GM10266 (cell line): ENCODE data around the gene PSMD6.

Experiments used
- DNase-seq: peaks from one replicate; pipeline ENCODE4 v3.0.0; 2012; ENCODE audit errors: extremely low spot score
- TF ChIP-seq, protein P1 (sequence below): IDR thresholded peaks from 2 replicates; pipeline ENCODE4 v1.5.1; 2012; ENCODE audit warnings: mild to moderate bottlenecking, low read depth; ENCODE audit not compliant: control insufficient read depth, insufficient read depth; ENCODE audit errors: missing control alignments

PSMD6 gene

DNA sequence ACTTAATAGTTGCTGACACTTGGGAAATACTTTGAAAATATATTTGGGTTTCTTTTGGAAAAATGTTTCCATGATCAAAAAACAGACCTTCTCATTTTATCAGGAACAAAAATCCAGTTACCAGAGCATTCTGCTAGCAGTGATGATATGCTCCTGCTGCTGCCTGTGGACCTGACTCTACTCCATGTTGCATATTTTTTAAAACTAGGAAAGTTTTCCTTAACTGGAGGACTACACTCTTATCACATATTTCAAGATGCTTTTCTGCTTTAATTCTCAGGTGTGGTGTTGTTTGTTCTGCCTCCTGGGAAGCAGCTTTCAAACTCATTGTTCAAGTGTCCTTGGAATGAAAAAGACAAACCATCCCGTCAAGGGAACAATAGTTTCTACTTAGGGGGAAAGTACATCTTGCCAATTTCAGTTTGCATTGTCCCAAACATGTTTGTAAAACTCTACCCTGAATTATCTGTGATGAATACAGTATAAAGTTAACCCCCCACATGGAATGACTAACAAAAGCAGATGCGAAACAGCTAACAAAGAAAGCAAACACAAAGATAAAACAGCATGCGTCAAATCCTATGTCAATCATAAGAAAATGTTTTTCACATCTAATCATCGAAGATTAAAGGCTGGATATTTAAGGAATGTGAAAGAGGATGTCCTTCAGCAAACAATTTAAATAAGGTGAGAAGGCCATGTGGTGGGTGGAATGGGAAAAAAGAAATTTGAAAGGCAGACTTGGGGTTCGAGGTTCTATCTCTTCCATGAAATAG lies 40.1 kb upstream of the PSMD6 start:
- TF ChIP-seq, protein P1, sequence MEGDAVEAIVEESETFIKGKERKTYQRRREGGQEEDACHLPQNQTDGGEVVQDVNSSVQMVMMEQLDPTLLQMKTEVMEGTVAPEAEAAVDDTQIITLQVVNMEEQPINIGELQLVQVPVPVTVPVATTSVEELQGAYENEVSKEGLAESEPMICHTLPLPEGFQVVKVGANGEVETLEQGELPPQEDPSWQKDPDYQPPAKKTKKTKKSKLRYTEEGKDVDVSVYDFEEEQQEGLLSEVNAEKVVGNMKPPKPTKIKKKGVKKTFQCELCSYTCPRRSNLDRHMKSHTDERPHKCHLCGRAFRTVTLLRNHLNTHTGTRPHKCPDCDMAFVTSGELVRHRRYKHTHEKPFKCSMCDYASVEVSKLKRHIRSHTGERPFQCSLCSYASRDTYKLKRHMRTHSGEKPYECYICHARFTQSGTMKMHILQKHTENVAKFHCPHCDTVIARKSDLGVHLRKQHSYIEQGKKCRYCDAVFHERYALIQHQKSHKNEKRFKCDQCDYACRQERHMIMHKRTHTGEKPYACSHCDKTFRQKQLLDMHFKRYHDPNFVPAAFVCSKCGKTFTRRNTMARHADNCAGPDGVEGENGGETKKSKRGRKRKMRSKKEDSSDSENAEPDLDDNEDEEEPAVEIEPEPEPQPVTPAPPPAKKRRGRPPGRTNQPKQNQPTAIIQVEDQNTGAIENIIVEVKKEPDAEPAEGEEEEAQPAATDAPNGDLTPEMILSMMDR: no peak
- no peak for DNase-seq

DNA sequence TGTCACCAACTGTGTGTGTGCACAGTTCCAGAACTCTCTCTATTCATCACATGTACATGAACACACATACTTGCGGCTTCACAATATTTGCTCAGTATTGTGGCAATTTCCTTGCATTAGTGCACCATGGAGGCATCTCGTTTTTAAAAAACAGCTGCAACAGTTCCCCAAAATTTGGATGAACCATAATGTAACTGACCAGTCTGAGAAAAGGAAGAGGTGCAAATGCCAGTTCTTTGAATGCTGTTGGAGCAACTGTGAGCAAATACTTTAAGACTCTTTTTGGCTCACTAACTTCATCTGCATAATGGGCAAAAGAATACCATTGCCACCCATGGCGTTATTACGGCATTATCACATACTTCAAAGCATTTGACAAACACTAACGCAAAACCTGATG lies 38.3 kb upstream of the PSMD6 start:
- TF ChIP-seq, protein P1: no peak
- DNase-seq: no peak

DNA sequence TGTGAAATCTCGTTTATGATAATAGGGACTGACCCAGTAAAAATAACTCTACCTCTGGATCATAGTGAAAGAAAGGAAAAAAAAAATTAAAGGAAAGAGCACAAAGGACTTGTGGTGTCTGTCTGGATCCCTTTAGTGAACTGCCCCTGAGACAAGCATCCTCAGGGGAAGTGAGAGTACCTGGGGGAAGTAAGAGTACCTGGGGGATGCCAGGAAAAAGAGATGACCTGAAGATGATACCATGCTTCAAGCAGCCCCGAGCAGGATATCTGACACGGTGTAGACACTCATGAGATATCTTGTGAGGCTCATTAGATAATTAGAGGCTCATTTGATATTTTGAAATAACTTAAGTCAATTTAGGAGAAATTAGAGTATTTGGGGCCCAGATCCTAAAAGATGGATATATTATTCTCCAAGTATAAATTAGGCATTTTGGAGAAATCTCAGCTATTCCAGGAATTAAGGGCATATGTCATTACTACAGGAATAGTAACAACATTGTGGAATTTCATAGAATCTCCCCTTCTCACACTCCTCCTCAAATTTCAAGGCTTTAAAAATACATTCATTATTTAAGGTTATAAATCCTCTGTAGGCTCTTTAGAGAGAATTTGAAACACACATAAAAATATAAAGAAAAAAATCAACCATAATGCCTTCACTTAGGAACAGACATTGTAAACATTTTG lies 36.3 kb upstream of the PSMD6 start:
- DNase-seq: no peak
- TF ChIP-seq, protein P1: no peak

DNA sequence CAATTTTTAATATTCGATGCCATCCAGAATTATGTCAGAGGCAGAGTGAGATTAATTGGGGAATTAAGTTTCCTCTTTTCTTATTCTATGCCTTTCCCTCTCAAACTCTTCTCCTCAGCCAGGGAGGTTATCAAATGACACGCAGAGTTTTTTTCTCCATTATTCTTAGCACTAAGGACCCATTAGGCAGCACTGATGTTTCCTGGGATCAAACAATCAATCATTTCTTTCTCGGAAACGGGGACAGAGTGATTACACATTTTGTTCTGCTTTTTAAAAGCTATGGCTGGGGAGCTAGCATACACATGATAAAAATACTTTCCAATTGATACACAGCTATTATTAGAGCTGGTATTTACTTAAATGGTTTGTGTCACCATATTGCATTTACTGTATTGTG lies 35.3 kb upstream of the PSMD6 start:
- DNase-seq: no peak
- TF ChIP-seq, protein P1: no peak

DNA sequence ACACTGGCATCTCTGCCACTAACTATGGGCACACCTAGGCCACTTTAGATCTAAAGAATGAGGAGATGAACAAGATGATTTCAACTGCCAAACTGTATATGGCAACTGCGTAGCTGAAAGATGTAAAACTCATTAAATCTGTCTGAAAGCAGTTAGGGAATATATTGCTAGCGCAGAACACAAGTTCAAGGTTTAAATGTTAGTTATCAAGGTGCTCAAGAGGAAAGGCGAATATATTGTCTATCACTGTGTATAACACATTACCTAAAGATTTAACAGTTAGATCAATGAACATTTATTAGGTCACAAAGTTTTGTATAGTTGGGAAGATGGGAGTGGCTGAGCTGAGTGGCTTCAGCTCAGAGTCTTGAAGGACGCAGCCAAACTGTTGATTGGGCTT lies 33.9 kb upstream of the PSMD6 start:
- TF ChIP-seq, protein P1: no peak
- DNase-seq: no peak

DNA sequence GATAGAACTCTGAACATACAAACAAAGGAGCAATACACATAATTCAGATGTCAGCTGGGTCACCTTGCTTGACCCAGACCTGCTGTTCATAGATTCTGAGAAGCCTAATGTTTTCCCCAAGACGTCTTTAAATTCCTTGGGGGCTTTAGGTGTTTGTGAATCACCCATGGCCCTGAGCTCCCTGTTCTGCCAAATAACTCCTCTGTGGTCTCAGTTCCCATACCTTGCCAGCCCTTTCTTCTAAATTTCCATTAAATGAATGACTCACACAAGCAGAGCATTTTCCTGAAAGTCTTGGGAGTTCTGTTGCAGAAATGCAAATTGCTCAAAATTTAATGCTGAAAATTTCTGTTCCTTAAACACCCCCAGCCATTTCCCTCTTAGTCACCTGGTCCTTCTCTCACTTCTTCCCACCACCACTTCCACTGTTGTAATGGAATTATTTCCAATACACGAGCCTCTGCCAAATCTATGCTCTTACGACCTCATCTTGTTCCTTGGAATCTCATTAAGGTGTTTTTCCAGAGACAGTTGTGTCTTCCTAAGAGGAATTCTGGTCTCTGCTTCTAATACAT lies 33.4 kb upstream of the PSMD6 start:
- TF ChIP-seq, protein P1: no peak
- DNase-seq: no peak

DNA sequence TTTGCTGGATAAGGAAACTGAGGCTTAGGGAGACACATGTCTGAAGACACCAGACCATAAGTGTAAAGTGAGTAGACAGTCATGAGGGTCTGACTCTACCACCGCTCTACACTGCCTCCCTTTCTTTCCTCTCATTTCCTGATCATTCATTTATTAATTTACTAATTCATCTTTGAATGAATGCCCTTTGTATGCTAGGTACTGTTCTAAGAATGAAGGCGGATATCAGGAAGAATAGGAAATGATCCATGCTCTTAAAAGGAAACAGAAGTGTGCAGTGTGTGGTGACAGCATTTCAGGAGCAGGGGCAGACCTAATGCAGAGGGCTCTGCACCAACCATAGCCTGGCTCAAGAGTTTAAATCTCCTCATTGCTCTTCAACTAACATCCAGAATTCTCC lies 31.8 kb upstream of the PSMD6 start:
- DNase-seq: no peak
- TF ChIP-seq, protein P1: no peak
